HT1080 (cell line): Measurements from ENCODE around the gene DCAF15. TPM values are rescaled to one million over a fixed set of nuclear protein-coding genes. Genes with fewer than 3 reads are reported as not detected.
"Not testable (repeated sequence)": the region's sequence is repeated elsewhere in the genome, so short reads cannot be mapped to it uniquely, and the experiment has no call there.

ENCODE experiments used
- DNase-seq: peaks from one replicate; pipeline ENCODE4 v3.0.0-alpha.2; 2015; ENCODE audit warnings: low read depth
- total RNA-seq: library from RNA; depleted of rRNA; stranded (reverse); fragments of >200 nt; shearing (Covaris generic); gene quantifications from 2 replicates; pipeline ENCODE4 v1.2.3, GENCODE V29; 2014

DCAF15 gene
- total RNA-seq, 1 experiment from 2014 or later, result 35.0 TPM

DNA sequence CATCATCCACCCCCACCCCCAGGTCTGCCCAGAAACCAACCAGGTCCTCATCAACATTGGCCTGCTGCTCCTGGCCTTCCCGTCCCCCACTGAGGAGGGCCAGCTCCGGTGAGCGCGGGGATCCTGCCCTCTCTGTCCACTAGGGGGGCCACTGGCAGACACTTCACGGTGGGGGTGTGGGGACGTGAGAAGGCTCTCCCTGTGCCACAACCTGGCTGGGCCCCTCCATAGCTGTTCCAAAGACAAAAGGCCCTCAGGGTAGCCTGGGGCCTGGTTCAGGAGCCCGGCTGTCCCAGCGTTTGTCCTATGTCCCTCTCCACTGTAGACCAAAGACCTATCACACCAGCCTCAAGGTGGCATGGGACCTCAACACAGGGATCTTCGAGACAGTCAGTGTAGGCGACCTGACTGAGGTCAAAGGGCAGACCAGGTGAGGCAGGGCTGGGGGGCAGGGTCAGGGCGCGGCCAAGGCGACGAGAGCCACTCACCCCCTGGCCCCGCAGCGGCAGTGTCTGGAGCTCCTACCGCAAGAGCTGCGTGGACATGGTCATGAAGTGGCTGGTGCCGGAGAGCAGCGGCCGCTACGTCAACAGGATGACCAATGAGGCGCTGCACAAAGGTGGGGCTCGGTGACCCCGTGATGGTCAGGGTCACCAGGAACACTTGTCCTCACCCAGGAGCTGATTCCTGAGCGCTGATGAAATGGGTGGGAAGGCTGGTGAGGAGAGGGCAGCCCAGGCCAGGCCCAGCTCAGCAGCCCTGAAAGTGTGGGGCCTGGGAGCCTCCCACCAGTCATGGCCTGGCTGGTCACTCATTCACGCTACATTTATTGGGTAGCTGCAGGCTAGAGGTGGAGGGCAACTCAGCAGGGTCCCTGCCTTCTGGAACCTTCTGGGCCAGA, 7.9 kb downstream of the DCAF15 start:
- DNase-seq, result no peak

DNA sequence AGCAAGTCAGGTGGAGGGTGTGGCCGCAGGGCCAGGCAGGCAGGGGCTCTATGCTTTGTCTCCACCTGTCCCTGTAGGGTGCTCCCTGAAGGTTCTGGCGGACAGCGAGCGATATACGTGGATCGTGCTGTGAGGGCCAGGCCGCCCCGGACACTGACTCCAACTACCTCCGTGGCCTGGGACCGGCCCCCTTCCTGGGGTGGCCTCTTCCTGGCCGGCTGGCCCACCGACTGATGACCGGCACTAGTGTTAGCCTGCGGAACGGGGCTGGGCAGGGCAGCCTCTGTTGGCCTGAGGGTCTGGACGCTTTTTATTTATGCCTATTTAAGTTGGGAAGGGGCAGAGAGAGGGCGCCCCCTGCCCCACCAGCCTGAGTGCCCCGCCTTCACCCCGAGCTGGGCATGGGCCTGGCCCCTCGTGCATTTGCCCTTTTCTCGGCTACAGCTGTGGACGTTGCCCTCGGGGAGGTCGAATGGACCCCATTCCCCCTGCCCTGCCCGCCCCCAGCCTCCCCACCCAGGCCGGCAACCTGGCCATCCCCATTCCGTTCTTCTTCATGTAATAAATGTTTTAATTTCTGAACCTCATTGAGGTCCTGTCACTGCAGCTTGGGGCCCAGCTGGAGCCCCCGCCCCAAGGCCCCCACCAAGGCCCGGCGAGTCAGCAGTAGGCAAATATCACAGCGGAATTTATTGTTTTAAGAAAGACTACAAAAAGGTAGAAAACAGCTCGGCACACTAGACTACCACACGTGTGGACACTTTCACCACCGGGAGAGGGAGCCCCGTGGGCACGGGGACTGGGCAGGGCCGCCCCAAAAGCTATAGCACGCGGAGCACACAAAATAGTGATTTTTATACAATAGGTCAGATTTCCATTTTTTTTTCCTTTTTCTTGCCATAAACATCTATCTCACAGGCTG, 8.8 kb downstream of the DCAF15 start:
- no peak for DNase-seq

DNA sequence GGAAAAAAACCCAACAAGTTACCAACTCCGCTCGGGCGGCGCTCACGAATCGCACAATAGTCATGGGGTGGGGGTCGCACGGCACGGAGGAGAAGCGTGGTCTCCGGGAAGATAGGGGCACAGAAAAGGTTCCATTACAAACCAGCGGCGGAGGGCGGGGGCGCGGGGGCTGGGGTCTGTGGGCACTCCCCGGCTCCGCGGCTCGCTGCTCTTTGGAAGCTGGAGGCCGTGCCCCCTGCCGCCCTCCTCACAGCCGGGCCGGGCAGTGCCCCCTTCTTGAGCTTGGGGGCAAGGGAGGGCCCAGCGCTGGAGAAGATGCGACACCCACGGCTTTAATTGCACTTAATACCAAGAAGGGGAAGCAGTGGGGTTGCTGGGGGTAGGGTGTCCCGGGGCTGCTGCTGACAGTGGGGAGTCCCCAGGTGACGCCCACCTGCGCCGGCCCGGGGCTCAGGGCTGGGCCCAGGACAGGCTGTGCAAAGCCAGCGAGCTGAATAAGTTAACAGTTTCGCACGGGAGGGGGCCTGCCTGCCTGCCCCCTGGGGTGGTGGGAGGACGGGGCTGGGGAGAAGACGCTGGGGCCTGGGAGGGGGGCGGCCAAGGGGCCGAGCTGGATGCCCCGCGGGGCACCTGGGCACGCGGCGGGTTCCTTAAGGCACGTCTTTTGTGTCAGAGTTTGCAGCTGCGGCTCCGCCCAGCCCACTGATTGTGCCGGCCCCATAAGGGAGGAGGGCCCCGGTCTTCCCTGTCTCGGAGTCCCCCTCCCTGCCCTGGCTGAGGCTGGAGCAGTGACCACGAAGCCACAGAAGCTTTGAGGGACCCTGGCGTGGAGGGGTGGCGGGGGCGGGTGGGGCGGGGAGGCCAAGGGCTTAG, 9.8 kb downstream of the DCAF15 start:
- DNase-seq, result no peak

GRCh38 chr19:13962699-13963602, 10.6 kb downstream of the DCAF15 start:
- no peak for DNase-seq

DNA sequence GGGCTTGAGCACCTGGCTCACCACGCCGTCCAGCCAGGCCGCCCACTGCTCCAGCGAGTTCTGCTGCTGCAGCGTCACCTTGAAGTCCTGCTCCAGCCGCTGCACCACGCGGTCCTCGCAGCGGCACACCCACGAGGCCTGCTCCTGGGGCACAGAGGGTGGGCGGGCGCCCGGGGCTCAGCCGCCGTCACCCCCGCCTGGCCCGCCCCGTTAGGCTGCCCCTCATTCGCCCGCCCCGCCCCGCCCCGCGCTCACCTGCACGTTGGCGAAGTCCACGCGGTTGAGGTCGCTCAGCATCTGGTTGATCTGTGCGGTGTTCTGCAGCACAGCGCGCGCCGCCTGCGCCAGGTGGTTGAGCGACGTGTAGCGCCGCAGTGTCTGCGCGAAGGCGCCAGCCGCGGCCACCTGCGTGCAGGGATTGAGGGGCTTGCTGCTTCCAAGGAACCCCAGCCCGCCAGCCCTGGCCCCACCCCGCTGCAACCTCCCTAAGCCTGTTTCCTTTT, 11.3 kb downstream of the DCAF15 start:
- DNase-seq, result no peak

- peak; percentile 54 for DNase-seq
These were observed 12.5 kb downstream of the DCAF15 start for GRCh38 chr19:13964776-13965175.

DNA sequence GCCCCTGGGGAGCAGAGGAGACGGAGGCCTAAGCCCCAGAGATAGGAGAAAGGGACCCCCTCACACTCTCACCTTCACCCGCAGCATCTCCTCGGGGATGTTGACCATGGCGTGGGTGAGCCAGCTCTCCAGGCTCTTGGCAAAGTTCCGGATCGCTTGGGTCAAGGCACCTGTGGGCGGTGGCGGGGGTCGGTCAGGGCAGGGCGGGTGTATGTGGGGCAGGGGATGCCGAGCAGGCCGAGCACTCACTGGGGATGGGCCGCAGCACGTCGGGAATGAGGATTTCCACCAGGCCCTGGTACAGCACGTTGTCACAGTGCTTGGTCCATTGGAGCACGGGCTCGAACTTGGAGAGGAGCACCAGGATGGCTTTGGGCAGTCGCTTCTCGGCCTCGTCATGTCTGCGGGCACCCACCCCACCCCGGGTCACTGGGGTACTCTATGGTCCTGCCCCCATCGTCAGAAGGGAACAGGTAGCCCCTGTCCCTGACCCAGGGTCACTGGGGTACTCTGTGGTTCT, 13.1 kb downstream of the DCAF15 start:
- no peak for DNase-seq

- DNase-seq, result no peak
These were observed 13.8 kb downstream of the DCAF15 start for GRCh38 chr19:13965926-13966683.

DNA sequence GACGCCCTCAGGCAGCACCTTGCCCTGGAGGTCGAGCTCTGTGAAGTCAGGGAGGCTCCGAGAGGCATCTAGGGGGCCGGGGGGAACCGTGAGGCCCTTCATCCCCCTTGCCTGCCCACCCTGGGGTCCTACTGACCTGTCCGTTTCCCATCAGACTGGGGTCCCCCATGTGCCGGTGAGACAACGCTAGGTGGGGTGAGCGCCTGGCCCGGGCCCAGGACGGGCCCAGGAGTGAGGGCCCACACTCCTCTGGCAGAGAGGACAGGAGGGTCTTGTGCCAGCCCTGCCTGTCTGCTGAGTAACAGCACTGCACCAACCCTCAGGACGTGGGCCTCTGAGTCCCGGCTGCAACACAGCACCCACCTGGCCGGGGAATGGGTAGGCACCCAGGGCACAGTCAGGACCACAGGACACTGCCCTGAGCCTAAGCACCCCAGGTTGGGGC, 14.4 kb downstream of the DCAF15 start:
- DNase-seq, result no peak

- DNase-seq, result not testable (repeated sequence)
These were observed 14.9 kb downstream of the DCAF15 start for GRCh38 chr19:13967206-13967605.

DNA sequence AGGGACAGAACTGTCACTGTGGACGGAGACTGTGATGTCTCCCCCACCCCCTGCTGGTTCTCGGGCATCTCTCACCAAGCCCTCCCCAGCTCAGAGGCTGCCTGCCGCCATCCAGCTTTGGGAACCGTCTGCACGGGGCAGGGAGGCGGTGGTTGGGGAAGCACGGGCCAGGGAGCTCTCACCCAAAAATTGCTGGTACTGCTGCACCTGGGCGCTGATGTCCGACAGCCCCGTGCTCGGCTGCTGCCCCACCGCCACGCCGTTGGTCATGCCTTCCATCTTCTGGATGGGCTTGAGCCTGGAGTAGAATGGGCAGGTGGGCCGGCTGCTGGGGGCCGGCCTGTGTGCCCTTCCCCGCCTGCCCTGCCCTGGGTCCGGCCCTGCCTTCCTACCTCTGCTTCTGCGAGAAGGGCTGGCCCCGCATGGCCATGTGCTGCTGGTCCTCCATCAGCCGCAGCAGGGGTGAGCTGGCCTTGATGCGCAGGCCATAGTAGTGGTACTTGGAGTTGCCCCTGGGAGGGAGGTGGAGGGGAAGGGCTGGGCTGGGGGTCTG, 16.1 kb downstream of the DCAF15 start:
- no peak for DNase-seq

DNA sequence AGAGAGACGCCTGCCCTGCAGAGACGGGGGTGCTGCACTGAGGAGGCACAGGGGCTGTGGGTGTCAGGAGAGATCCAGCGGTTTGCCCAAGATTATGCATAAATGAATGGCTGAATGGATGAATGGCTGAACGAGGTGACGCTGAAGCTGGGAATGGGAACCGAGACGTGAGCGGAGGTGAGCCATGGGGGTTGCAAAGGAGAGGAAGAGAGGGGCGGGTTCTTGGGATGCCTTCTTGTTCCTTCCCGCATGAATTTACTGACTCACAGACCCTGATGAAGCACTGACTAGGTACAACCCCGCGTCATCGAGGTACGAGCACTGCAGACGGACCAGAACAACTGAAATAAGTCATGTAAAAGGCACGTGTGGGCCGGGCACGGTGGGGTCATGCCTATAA, 16.7 kb downstream of the DCAF15 start:
- DNase-seq, result no peak

GRCh38 chr19:13969897-13970296, 17.6 kb downstream of the DCAF15 start:
- DNase-seq, result no peak

DNA sequence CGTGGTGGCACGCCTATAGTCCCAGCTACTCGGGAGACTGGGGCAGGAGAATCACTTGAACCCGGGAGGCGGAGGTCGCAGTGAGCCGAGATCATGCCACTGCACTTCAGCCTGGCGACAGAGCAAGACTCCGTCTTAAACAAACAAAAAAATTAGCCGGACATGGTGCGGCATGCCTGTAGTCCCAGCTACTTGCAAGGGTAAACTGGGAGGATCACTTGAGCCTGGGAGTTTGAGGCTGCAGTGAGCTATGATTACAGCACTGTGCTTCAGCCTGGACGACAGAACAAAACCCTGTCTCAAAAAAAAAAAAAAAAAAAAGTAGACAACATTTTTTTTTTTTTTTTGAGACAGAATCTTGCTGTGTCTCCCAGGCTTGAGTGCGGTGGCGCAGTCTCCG, 19.6 kb downstream of the DCAF15 start:
- DNase-seq, result not testable (repeated sequence)

DNA sequence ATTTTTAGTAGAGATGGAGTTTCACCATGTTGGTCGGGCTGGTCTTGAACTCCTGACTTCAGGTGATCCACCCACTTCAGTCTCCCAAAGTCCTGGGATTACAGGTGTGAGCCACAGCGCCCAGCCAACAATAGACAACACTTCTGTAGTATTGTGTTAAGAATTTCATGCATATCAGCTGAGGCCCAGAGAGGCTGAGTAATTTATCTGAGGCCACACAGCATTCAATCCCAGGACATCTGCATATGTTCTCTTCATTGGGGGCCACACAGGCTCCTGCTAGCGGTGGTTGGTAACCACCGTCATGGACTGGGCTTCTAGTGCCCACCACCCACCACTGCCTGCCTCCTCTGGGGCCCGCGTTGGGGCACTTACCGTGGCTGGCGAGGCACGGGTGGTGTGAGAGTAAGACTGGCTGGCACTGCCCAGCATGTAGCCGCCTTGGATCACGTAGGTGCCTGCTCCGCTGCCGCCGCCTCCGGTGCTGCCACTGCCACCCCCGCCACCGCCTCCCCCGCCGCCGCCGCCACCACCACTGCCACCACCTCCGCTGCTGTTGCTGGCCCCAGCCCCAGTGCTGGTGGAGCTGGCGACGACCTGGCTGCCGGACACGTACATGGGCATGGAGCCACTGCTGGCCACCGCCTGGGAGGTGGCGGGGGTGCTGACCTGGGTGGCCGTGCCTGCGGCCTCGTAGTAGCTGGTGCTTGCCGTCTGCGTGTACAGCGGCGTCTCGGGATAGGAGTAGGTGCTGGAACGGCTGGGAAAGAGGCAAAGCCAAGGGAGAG, 20.3 kb downstream of the DCAF15 start:
- no peak for DNase-seq

GRCh38 chr19:13973479-13973878, 21.2 kb downstream of the DCAF15 start:
- not testable (repeated sequence) for DNase-seq

GRCh38 chr19:13974073-13974472, 21.8 kb downstream of the DCAF15 start:
- no peak for DNase-seq

GRCh38 chr19:13975870-13976269, 23.6 kb downstream of the DCAF15 start:
- no peak for DNase-seq
